Measurements from ENCODE around the gene INTS13. TPM values are rescaled to one million over a fixed set of nuclear protein-coding genes. Genes with fewer than 3 reads are reported as not detected.
"Not testable (repeated sequence)": the region's sequence is repeated elsewhere in the genome, so short reads cannot be mapped to it uniquely, and the experiment has no call there.

The INTS13 gene
- polyA plus RNA-seq, 3 donors: 33.5 to 40.9 (median 38.2) TPM

GRCh38 chr12:26871985-26872384, 65.8 kb downstream of the INTS13 start:
- no peak for DNase-seq (ENCODE audit: low read depth in 3 of 3, low spot score in 2 of 3)

DNA sequence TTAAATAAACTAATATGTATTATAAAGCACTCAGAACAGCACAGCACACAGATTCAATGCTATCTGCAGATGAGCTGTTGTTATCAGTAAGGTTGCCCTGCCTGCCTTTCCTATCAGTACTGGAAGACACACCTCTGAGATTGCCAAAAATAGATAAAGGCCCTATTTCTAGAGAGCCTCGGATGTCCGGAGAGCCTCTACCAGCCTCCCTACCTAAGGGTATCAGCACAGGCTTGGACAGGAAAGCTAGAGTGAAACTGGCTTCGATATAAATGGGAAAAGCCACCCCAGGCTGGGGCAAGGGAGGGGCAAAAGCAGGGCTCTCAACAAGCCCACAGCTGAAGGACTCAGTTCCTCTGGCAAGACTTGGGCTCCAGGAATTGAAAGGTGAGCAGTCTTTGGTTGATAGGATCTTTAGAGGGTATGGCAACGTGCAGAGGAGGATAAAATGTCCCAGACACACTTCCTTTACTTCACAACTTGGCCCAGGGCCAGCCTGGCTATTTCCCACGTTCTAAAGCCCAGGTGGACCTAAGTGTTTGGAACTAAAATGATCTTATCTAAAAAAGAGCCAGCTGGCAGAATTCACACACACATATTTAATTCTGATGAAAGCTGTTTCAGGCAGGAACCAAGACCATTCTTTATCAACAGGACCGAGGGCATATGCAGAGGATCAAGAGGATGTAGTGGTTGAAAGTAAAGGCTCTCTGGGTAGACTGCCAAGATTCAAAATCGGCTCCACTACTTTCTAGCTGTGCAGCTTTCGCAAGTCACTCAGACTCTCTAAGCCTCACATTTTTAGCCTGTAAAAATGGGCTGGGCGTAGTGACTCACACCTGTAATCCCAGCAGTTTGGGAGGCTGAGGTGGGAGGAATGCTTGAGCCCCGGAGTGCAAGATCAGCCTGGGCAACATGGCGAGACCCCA, 67.0 kb downstream of the INTS13 start:
- DNase-seq (ENCODE audit: low read depth in 3 of 3, low spot score in 2 of 3): no peak

DNA sequence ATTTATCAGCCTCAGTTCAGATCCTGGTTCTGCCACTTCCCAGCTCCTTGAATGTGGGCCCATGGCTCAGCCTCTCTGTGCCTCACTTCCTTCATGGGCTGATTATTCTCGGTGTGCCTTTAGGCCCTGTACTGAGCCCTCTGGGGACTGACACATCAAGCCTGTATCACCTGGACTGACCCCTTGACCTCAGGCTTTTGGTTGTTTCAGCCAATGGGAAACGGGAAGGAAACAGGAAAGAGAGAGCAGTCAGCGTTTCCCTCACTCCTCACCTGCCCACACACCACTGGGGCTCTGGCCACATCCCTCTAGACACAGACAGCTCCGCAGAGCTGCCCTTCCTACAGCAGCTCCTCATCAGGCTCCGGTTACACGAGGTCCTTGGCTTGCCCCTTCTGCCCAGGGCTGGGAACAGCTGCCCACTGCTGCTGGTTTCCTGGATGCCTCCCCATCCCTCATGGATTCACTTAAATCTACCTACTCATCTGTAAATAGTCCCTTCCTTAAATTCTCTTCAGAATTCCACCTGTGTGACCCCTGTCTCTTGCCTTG, 67.8 kb downstream of the INTS13 start:
- no peak for DNase-seq (ENCODE audit: low read depth in 3 of 3, low spot score in 2 of 3)

GRCh38 chr12:26869104-26869494, 68.7 kb downstream of the INTS13 start:
- DNase-seq (ENCODE audit: low read depth in 3 of 3, low spot score in 2 of 3): no peak

GRCh38 chr12:26868447-26869103, 69.2 kb downstream of the INTS13 start:
- no peak for DNase-seq (ENCODE audit: low read depth in 3 of 3, low spot score in 2 of 3)

DNA sequence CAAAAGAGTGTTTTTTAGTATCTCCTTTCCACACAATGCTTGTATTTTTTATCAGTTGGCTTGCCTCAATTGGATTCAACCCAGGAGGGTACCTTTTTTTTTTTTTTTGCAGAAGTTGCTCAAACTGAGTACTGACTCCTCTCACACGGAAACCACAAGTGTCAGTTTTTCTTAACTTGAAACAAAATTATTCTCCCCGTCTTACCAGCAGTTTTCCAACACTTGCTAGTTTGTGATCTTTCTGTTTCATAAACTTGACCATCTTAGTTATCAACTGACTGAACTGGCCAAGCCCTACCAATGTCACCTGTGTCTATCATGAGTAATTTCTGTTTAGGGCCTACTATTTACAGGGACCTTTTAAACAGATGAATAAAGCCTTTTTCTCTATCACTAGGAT, 70.7 kb downstream of the INTS13 start:
- no peak for DNase-seq (ENCODE audit: low read depth in 3 of 3, low spot score in 2 of 3)

DNA sequence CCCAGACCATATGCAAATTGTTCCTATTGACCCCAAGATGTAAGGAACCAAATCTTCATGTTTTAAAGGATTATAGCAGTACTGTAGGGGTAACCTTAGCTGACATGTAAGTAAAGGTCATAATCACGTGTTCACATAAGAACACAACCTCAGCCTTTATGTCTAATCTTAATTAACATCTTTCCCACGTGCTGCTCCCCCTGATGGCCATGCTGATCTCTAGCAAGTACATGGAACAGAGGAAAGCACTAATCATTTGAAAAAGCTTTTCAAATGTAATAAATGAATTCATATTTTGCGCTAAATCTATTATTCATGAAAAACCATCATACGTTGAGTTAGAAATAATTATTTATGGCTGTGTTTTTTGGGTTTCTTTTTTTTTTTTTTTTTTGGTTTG, 74.3 kb downstream of the INTS13 start:
- DNase-seq (ENCODE audit: low read depth in 3 of 3, low spot score in 2 of 3): no peak

DNA sequence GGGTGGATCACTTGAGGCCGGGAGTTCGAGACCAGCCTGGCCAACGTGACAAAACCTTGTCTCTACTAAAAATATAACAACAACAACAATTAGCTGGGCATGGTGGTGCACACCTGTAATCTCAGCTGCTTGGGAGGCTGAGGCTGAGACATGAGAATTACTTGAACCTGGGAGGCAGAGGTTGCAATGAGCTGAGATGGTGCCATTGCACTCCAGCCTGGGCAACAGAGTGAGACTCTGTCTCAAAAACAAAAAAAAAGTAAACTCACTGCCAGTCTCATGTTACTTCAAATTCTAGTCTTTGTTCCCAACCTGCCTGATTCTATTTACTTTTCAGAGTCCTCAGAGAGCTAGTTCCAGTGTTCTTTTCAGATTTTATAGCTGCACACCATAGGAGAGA, 75.0 kb downstream of the INTS13 start:
- not testable (repeated sequence) for DNase-seq (ENCODE audit: low read depth in 3 of 3, low spot score in 2 of 3)

DNA sequence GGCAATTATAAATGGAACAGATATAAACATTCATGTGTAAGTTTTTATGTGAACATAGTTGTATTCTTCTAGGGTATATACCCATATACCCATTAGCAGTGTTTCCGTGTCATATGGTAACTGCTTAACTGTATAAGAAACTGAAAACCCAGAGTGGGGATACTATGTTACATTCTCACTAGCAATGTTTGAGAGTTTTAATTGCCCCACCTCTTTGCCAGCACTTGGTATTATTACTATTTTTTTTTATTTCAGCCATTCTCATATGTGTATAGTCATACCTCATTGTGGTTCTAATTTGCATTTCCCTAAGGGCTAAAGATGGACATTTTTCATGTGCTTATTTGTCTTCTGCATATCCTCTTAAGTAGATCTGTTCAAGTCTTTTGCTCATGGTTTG, 76.1 kb downstream of the INTS13 start:
- no peak for DNase-seq (ENCODE audit: low read depth in 3 of 3, low spot score in 2 of 3)

DNA sequence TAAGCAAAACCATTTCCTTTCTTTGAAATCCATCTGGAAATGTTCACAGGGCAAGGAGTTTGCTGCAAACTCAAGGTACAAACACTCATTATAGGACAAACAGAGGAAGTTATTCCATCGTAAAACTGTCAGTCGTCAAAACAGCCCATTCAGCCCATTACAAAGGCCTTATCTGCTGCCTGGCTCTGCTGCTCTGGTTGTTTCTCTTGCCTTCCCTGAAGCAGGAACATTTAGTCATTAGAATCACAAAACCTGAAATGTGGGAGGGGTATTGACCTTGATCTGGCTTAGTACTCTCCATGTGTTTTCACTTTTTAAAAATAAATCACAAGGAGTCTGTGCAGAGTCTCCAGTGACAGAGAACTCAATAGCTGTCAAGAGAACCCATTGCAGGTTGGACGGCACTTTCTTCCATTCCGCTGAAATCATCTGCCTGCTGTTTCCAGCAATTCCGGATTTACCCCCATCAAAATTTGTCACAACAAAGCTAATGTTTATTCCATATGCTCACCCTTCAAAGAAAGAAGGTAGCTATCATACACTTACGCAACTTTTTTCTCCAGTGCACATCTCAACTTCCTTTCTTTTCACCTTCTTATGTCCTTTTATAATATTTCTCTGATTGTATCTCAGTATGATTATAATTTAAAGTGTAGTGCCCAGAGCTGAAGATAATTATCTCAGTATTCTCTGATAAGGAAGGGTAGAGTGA, 80.2 kb downstream of the INTS13 start:
- DNase-seq (ENCODE audit: low read depth in 3 of 3, low spot score in 2 of 3): no peak

- DNase-seq (ENCODE audit: low read depth in 3 of 3, low spot score in 2 of 3): no peak
Measured at GRCh38 chr12:26855337-26855736, 82.4 kb downstream of the INTS13 start.

Other genes starting within 250 kb of the INTS13 start
- gene ITPR2, start 104.8 kb downstream of the INTS13 start, polyA plus RNA-seq (ENCODE audit: insufficient read length in 3 of 3): 10 to 100 TPM; 13.1 to 16.8 (median 14.6) TPM
- 10 to 100 TPM; 54.8 to 57.6 (median 55.0) TPM for gene FGFR1OP2, start 489 bp upstream of the INTS13 start, polyA plus RNA-seq (ENCODE audit: insufficient read length in 3 of 3)
- gene TM7SF3, start 76.4 kb upstream of the INTS13 start, polyA plus RNA-seq (ENCODE audit: insufficient read length in 3 of 3): 100 to 1,000 TPM in 1 of 3 donors, 10 to 100 TPM in 2; 77.2 to 108 (median 97.6) TPM
- gene MED21, start 84.6 kb upstream of the INTS13 start, polyA plus RNA-seq (ENCODE audit: insufficient read length in 3 of 3): 10 to 100 TPM; 60.5 to 64.5 (median 62.8) TPM
- not detected for gene C12orf71, start 144.6 kb upstream of the INTS13 start, polyA plus RNA-seq (ENCODE audit: insufficient read length in 3 of 3)

All from right renal cortex interstitium (tissue), 3 donors.